ENCODE measurements around the gene EPN1.

The EPN1 gene

DNA sequence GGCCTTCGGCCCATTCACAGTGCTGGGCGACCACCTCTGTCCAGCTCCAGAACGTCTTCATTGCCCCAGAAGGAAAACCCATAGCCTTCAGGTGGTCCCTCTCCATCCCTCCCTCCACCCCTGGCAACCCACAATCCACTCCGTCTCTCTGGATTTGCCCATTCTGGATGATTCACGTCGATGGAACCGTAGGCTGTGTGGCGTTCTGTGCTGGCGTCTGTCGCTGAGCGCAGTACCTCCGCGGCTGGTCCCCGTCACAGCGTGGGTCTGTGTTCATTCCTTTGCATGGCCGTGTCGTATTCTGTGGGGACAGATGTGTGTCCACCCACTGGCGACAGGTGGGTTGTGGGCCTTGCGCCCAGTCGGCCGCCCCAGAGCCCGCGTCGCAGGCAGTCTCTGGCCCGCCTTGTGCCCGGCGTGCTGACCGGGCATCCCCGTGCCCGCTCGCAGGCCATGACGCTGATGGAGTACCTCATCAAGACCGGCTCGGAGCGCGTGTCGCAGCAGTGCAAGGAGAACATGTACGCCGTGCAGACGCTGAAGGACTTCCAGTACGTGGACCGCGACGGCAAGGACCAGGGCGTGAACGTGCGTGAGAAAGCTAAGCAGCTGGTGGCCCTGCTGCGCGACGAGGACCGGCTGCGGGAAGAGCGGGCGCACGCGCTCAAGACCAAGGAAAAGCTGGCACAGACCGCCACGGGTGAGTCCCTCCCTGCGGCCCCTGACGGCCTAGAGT, 10.1 kb downstream of the EPN1 start:
- TF ChIP-seq GATA2 (IDR thresholded peaks at IDR 0.05; ENCODE audit: low read depth, low read length), result no peak
- TF ChIP-seq GATA3 (IDR thresholded peaks at IDR 0.05; ENCODE audit: low read depth, low read length), result no peak

DNA sequence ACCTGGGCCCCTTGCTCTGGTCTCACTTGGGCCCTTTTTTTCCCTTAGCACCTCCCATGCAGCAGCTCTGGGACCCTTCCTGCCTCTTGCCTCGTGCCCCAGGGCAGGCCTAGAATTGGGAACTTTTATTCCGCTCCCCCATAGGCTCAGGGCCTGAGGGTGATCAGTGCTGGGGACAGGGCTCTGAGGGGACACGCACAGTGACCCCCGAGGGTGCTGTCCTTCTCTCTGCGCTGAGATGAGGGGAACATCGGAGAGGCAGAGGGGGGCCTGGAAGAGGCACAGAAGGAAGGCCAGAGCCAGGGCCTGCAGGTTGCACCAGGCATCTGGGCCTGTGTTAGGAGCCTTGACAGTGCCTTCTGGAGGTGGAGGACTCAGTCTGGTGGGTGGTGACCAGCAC, 10.8 kb downstream of the EPN1 start:
- TF ChIP-seq GATA2 (IDR thresholded peaks at IDR 0.05; ENCODE audit: low read depth, low read length), result no peak
- no peak for TF ChIP-seq GATA3 (IDR thresholded peaks at IDR 0.05; ENCODE audit: low read depth, low read length)

GRCh38 chr19:55686311-55687050, 11.5 kb downstream of the EPN1 start:
- TF ChIP-seq GATA2 (IDR thresholded peaks at IDR 0.05; ENCODE audit: low read depth, low read length) (no peak), GATA3 (IDR thresholded peaks at IDR 0.05; ENCODE audit: low read depth, low read length) (no peak)

GRCh38 chr19:55687281-55688201, 12.5 kb downstream of the EPN1 start:
- no peak for TF ChIP-seq GATA2 (IDR thresholded peaks at IDR 0.05; ENCODE audit: low read depth, low read length)
- TF ChIP-seq GATA3 (IDR thresholded peaks at IDR 0.05; ENCODE audit: low read depth, low read length), result no peak

- TF ChIP-seq GATA2 (IDR thresholded peaks at IDR 0.05; ENCODE audit: low read depth, low read length) (no peak), GATA3 (IDR thresholded peaks at IDR 0.05; ENCODE audit: low read depth, low read length) (no peak)
Measured at GRCh38 chr19:55688422-55689218, 13.6 kb downstream of the EPN1 start.

- TF ChIP-seq GATA3 (IDR thresholded peaks at IDR 0.05; ENCODE audit: low read depth, low read length) (no peak), GATA2 (IDR thresholded peaks at IDR 0.05; ENCODE audit: low read depth, low read length) (no peak)
Measured at GRCh38 chr19:55689411-55690108, 14.5 kb downstream of the EPN1 start.

- no peak for TF ChIP-seq GATA3 (IDR thresholded peaks at IDR 0.05; ENCODE audit: low read depth, low read length)
- no peak for TF ChIP-seq GATA2 (IDR thresholded peaks at IDR 0.05; ENCODE audit: low read depth, low read length)
Measured at GRCh38 chr19:55690109-55690768, 15.2 kb downstream of the EPN1 start.

GRCh38 chr19:55690769-55691545, 15.9 kb downstream of the EPN1 start:
- TF ChIP-seq GATA2 (IDR thresholded peaks at IDR 0.05; ENCODE audit: low read depth, low read length), result no peak
- no peak for TF ChIP-seq GATA3 (IDR thresholded peaks at IDR 0.05; ENCODE audit: low read depth, low read length)

- TF ChIP-seq GATA3 (IDR thresholded peaks at IDR 0.05; ENCODE audit: low read depth, low read length), result no peak
- TF ChIP-seq GATA2 (IDR thresholded peaks at IDR 0.05; ENCODE audit: low read depth, low read length), result no peak
Measured at GRCh38 chr19:55691561-55692481, 16.8 kb downstream of the EPN1 start.

- TF ChIP-seq GATA2 (IDR thresholded peaks at IDR 0.05; ENCODE audit: low read depth, low read length), result no peak
- no peak for TF ChIP-seq GATA3 (IDR thresholded peaks at IDR 0.05; ENCODE audit: low read depth, low read length)
Measured at GRCh38 chr19:55692681-55693081, 17.7 kb downstream of the EPN1 start.
